GM12878 (cell line): ENCODE data around the gene ADISSP. TPM values are rescaled to one million over a fixed set of nuclear protein-coding genes. Genes with fewer than 3 reads are reported as not detected.

ENCODE experiments used
- ATAC-seq: fragments of 200-7000 bp; cut with Tn5 transposase; 3 replicates; pipeline ENCODE4 v1.9.1; 2020; ENCODE audit warnings: mild to moderate bottlenecking, moderate library complexity
- BruUV-seq: library from RNA; stranded (reverse); fragments of 400-500 nt; replicated peaks from 2 replicates; lab custom pipeline; 2021; lab: Mats Ljungman, UMichigan
- CTCF ChIA-PET: fragments of 300-600 bp; sonication (Branson Sonifier 250); formaldehyde crosslinking; extraction: SDS; loops from one replicate; lab custom pipeline; 2021; ENCODE audit warnings: inconsistent platforms; lab: Yijun Ruan, JAX
- POLR2A ChIA-PET: fragments of 350-600 bp; formaldehyde crosslinking; extraction: SDS; loops from one replicate; lab custom pipeline; 2021; ENCODE audit warnings: inconsistent platforms; lab: Charles Lee
- RAD21 ChIA-PET: fragments of 300-600 bp; sonication (Branson Sonifier 250); formaldehyde crosslinking; loops from one replicate; lab custom pipeline; 2023; ENCODE audit warnings: antibody characterized with exemption; ENCODE audit not compliant: unreplicated experiment; lab: Charles Lee
- SMC1A ChIA-PET: fragments of 300-600 bp; sonication (Branson Sonifier 250); formaldehyde crosslinking; loops from one replicate; lab custom pipeline; 2023; ENCODE audit not compliant: unreplicated experiment, uncharacterized antibody; lab: Charles Lee
- DNase-seq: peaks from one replicate; pipeline ENCODE4 v3.0.0-alpha.2; 2011; ENCODE audit warnings: low read depth, low spot score
- FAIRE-seq: peaks from 3 replicates; lab custom pipeline; 2011; peaks lifted over from hg19 to GRCh38; lab: Jason Lieb, UNC
- H2AFZ ChIP-seq: 2 replicates; pipeline ENCODE4 v1.6.0; 2011; ENCODE audit warnings: low read depth, low read length, control low read depth; ENCODE audit not compliant: control insufficient read depth
- H3K27ac ChIP-seq: 2 replicates; pipeline ENCODE4 v1.5.1; 2011; ENCODE audit warnings: control low read depth; ENCODE audit not compliant: control insufficient read depth, insufficient read depth
- H3K27me3 ChIP-seq, 2 experiments: replicated peaks in 1 of 2; 2 replicates each; pipeline versions ENCODE4 v1.6.0 to v1.6.1; 2011; ENCODE audit warnings: low read length in 1 of 2; ENCODE audit not compliant: control insufficient read depth in 2 of 2, insufficient read depth in 2 of 2
- H3K36me3 ChIP-seq, 2 experiments: 2 replicates each; pipeline ENCODE4 v1.5.1; 2011; ENCODE audit warnings: low read length in 1 of 2; ENCODE audit not compliant: control insufficient read depth in 2 of 2, insufficient read depth in 2 of 2
- H3K4me1 ChIP-seq: 2 replicates; pipeline ENCODE4 v1.6.1; 2011; ENCODE audit warnings: mild to moderate bottlenecking, low read length, moderate library complexity, mixed read lengths; ENCODE audit not compliant: control insufficient read depth, insufficient read depth
- H3K4me2 ChIP-seq: 2 replicates; pipeline ENCODE4 v1.6.0; 2011; ENCODE audit warnings: control low read depth; ENCODE audit not compliant: control insufficient read depth, insufficient read depth
- H3K4me3 ChIP-seq: fragments of 200-600 bp; sonication (generic); 2 replicates; pipeline ENCODE4 v1.5.1; 2016
- H3K79me2 ChIP-seq: 2 replicates; pipeline ENCODE4 v1.6.0; 2011; ENCODE audit warnings: low read length; ENCODE audit not compliant: control insufficient read depth, insufficient read depth
- H3K9ac ChIP-seq: 2 replicates; pipeline ENCODE4 v1.8.0; 2011; ENCODE audit warnings: low read length, control low read depth, mixed read lengths; ENCODE audit not compliant: control insufficient read depth, insufficient read depth
- H3K9me3 ChIP-seq: replicated peaks from 3 replicates; pipeline ENCODE4 v1.5.1; 2011; ENCODE audit warnings: mild to moderate bottlenecking, low read length; ENCODE audit not compliant: control insufficient read depth, insufficient read depth
- H4K20me1 ChIP-seq: 2 replicates; pipeline ENCODE4 v1.6.0; 2011; ENCODE audit not compliant: control insufficient read depth, insufficient read depth
- EED ChIP-seq: sonication (generic); IDR thresholded peaks from 2 replicates; pipeline ENCODE4 v1.6.1; 2016; ENCODE audit warnings: antibody characterized with exemption, low read depth
- HDGF ChIP-seq: fragments of 450-650 bp; IDR thresholded peaks from 2 replicates; pipeline ENCODE4 v1.6.1; 2016; ENCODE audit warnings: antibody characterized with exemption
- NFIC ChIP-seq: IDR thresholded peaks from 2 replicates; pipeline ENCODE4 v1.6.1; 2012; ENCODE audit warnings: low read depth, mild to moderate bottlenecking, inconsistent platforms, low read length, moderate library complexity
- PKNOX1 ChIP-seq: fragments of 450-650 bp; IDR thresholded peaks from 2 replicates; pipeline ENCODE4 v1.6.1; 2016; ENCODE audit warnings: mild to moderate bottlenecking
- POU2F2 ChIP-seq: IDR thresholded peaks from 3 replicates; pipeline ENCODE4 v1.6.1; 2011; ENCODE audit warnings: low read depth, mild to moderate bottlenecking, low read length, borderline replicate concordance
- RAD21 ChIP-seq: IDR thresholded peaks from 2 replicates; pipeline ENCODE4 v1.6.1; 2011; ENCODE audit warnings: mild to moderate bottlenecking, low read depth, low read length, moderate library complexity; ENCODE audit not compliant: insufficient read depth
- SREBF2 ChIP-seq: IDR thresholded peaks from 2 replicates; pipeline ENCODE4 v1.6.1; 2012; ENCODE audit warnings: mild to moderate bottlenecking, low read length
- TCF3 ChIP-seq: IDR thresholded peaks from 2 replicates; pipeline ENCODE4 v1.6.1; 2012; ENCODE audit warnings: low read depth, mild to moderate bottlenecking, low read length, borderline replicate concordance; ENCODE audit not compliant: insufficient read depth
- WGBS: methylation state at CpG from one replicate; pipeline ENCODE4 v1.1.6; 2016; ENCODE audit warnings: low lambda C conversion rate; ENCODE audit not compliant: insufficient replicate concordance, insufficient coverage; ENCODE audit errors: missing lambda C conversion rate; 5-methylcytosine and 5-hydroxymethylcytosine counted together
- in situ Hi-C: fragments of 300-500 bp; cut with MboI; formaldehyde crosslinking; loops from 9 replicates; pipeline ENCODE4 v1.14.3; 2018; ENCODE audit warnings: mixed read lengths
- intact Hi-C: fragments of 100-400 bp; cut with micrococcal nuclease; formaldehyde crosslinking; loops from one replicate; pipeline ENCODE4 v1.14.2; 2022; ENCODE audit not compliant: unreplicated experiment
- polyA plus RNA-seq, 11 experiments: library from polyadenylated mRNA; depleted of rRNA in 4 of 11; unstranded in 6 of 11; stranded (reverse) in 5 of 11; fragments of >200 nt; fragmentation: Nextera tagmentation in 4 of 11; fragmentation: Illumina TruSeq in 1 of 11; extraction: Ambion mirVana in 4 of 11; extraction: Trizol in 1 of 11; gene quantifications; 1 replicate in 1 of 11; 2 replicates in 10 of 11; pipeline versions ENCODE4 v1.2.1 to v1.2.3, GENCODE V29; 2011 to 2016; ENCODE audit warnings: inconsistent platforms in 2 of 11, missing spikeins in 2 of 11, low read depth in 1 of 11
- total RNA-seq, 4 experiments: library from RNA; depleted of rRNA in 3 of 4; stranded (reverse); fragments of >200 nt in 3 of 4; fragmentation: Illumina TruSeq in 1 of 4; extraction: Trizol in 1 of 4; gene quantifications; 2 replicates each; pipeline versions ENCODE4 v1.2.1 to v1.2.3, GENCODE V29; 2013 to 2021

ADISSP gene
- total and polyA plus RNA-seq, 10 of the 15 experiments (the other 5 are each of a cell fraction or from before 2014, with no cell fraction given) = 0.80 to 96.3 (median 38.6) TPM

DNA sequence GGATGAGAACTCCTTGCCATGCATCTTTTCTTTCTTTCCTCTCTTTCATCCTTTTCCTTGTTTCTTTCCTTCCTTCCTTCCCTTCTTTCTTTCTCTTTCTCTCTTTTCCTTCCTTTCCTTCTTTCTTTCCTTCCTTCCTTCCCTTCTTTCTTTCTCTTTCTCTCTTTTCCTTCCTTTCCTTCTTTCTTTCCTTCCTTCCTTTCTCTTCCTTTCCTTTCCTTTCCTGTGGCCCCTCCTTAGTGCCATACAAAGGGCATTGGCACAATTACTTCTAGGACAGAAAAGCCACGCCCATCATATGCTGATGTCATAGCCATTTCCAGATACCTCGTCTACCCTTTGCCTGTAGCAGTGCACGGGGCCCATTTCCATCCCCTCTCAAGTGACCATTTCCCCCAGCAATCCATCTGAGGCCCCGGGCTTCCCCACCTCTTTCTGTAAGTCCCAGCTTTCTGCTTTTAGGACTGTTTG is 21.2 kb upstream of the ADISSP start:
- ChIA-PET POLR2A (interaction anchor here (0.8 to 1.2 kb wide), 3 partner anchors 30 to 73 kb away, joined by 3 read pairs; partner anchors contain the start of gene AP5S1), CTCF (interaction anchor here (0.6 to 4.8 kb wide), 8 partner anchors 9 to 220 kb away, joined by 3 to 85 read pairs (median 6); partner anchors contain the start of gene AP5S1), SMC1A (interaction anchor here (1.1 to 4.6 kb wide), 4 partner anchors 31 to 221 kb away, joined by 3 to 43 read pairs (median 4); partner anchors contain the start of gene AP5S1), RAD21 (interaction anchor here (1.8 to 5.2 kb wide), 4 partner anchors 11 to 66 kb away, joined by 5 to 31 read pairs (median 8); partner anchors contain the start of genes ADISSP and AP5S1)
- peaks cover 17% of the 10 kb centered on the region for H3K4me1 ChIP-seq
- H3K27ac ChIP-seq = no peak overlapping the region
- 2% methylated on average over 4 of the region's 4 CpGs for WGBS
- ATAC-seq = no peak
- no peak overlapping the region for H3K9ac ChIP-seq
- H3K27me3 ChIP-seq = no peaks in the 10 kb centered on the region
- FAIRE-seq = no peak
- intact Hi-C loops = loop anchor here (5.0 to 10.0 kb wide), 2 partner anchors 226 to 294 kb away; partner anchors contain the start of gene RNF24
- no TSS peak for BruUV-seq
- in situ Hi-C loops = no loop called here
- H4K20me1 ChIP-seq = no peaks in the 10 kb centered on the region
- peaks cover 14% of the 10 kb centered on the region for H3K79me2 ChIP-seq
- no peak for DNase-seq
- H3K36me3 ChIP-seq = no peaks in the 10 kb centered on the region
- no peak overlapping the region for H2AFZ ChIP-seq
- no peak overlapping the region for H3K4me3 ChIP-seq
- TF ChIP-seq TCF3 (no peak), EED (no peak), PKNOX1 (peak; percentile 32), POU2F2 (no peak), NFIC (no peak), RAD21 (no peak), SREBF2 (no peak), HDGF (0 out of 2 replicates have a peak, but pooled peaks have one; percentile 35)
- no peaks in the 10 kb centered on the region for H3K9me3 ChIP-seq
- no peak overlapping the region for H3K4me2 ChIP-seq
